SK-N-SH (cell line): ENCODE measurements around the gene UBE2G2. TPM values are rescaled to one million over a fixed set of nuclear protein-coding genes. Genes with fewer than 3 reads are reported as not detected.

Source experiments
- CTCF ChIA-PET: fragments of 300-600, 350-600 bp; formaldehyde crosslinking; extraction: SDS; loops from one replicate; lab custom pipeline; 2021; lab: Yijun Ruan, JAX
- POLR2A ChIA-PET: fragments of 350-600 bp; sonication (Branson Sonifier 250); formaldehyde crosslinking; extraction: SDS; loops from one replicate; lab custom pipeline; 2020; ENCODE audit warnings: antibody characterized with exemption, inconsistent platforms; lab: Yijun Ruan, JAX
- DNase-seq: peaks from one replicate; pipeline ENCODE4 v3.0.0; 2012
- H2AFZ ChIP-seq: fragments of 200-600 bp; sonication (generic); 2 replicates; pipeline ENCODE4 v1.8.1; 2016; ENCODE audit warnings: antibody characterized with exemption, mild to moderate bottlenecking, low read depth
- H3F3A ChIP-seq: fragments of 200-600 bp; sonication (generic); replicated peaks from 2 replicates; pipeline ENCODE3; 2016; ENCODE audit warnings: antibody characterized with exemption, mild to moderate bottlenecking; ENCODE audit not compliant: insufficient read depth
- H3K27ac ChIP-seq, 2 experiments: fragments of 200-500 bp in 1 of 2; fragments of 200-600 bp in 1 of 2; sonication (Bioruptor generic) in 1 of 2; sonication (generic), shearing (Covaris generic) in 1 of 2; 2 replicates each; pipeline versions ENCODE4 v1.5.1 to v1.6.1; 2014 to 2016; ENCODE audit warnings: low read depth in 2 of 2, inconsistent platforms in 1 of 2, low read length in 1 of 2, mild to moderate bottlenecking in 1 of 2, mixed read lengths in 1 of 2
- H3K27me3 ChIP-seq: fragments of 200-600 bp; sonication (generic), shearing (Covaris generic); 2 replicates; pipeline ENCODE4 v1.6.1; 2016; ENCODE audit warnings: mixed run types; ENCODE audit not compliant: insufficient read depth
- H3K36me3 ChIP-seq, 2 experiments: fragments of 200-500 bp in 1 of 2; fragments of 200-600 bp in 1 of 2; sonication (Bioruptor generic) in 1 of 2; sonication (generic) in 1 of 2; replicated peaks in 1 of 2; 2 replicates each; pipeline versions ENCODE3 to v1.5.1; 2014 to 2016; ENCODE audit warnings: low read length in 1 of 2, mild to moderate bottlenecking in 1 of 2; ENCODE audit not compliant: insufficient read depth in 2 of 2, control insufficient read depth in 1 of 2
- H3K4me1 ChIP-seq, 2 experiments: fragments of 200-500 bp in 1 of 2; fragments of 200-600 bp in 1 of 2; sonication (Bioruptor generic) in 1 of 2; sonication (generic), shearing (Covaris generic) in 1 of 2; 2 replicates each; pipeline versions ENCODE4 v1.5.1 to v1.6.1; 2014 to 2016; ENCODE audit warnings: low read depth in 1 of 2, low read length in 1 of 2, mixed run types in 1 of 2; ENCODE audit not compliant: insufficient read depth in 2 of 2, control insufficient read depth in 1 of 2
- H3K4me2 ChIP-seq: fragments of 200-600 bp; sonication (generic), shearing (Covaris generic); 2 replicates; pipeline ENCODE4 v1.6.1; 2017; ENCODE audit warnings: mixed run types
- H3K4me3 ChIP-seq, 2 experiments: fragments of 200-500 bp in 1 of 2; fragments of 200-600 bp in 1 of 2; sonication (Bioruptor generic) in 1 of 2; sonication (generic), shearing (Covaris generic) in 1 of 2; 2 replicates each; pipeline versions ENCODE4 v1.5.1 to v1.8.1; 2014 to 2016; ENCODE audit warnings: low read depth in 2 of 2, inconsistent platforms in 1 of 2, low read length in 1 of 2, mild to moderate bottlenecking in 1 of 2, mixed read lengths in 1 of 2, moderate library complexity in 1 of 2
- H3K79me2 ChIP-seq: fragments of 200-600 bp; sonication (generic); 2 replicates; pipeline ENCODE4 v1.8.1; 2017; ENCODE audit warnings: mild to moderate bottlenecking; ENCODE audit not compliant: insufficient read depth
- H3K9ac ChIP-seq: fragments of 200-600 bp; sonication (generic); 2 replicates; pipeline ENCODE4 v1.6.1; 2017; ENCODE audit warnings: mixed run types
- H3K9me2 ChIP-seq: fragments of 200-600 bp; sonication (generic); 2 replicates; pipeline ENCODE4 v1.6.1; 2017; ENCODE audit warnings: mixed run types
- H3K9me3 ChIP-seq: fragments of 200-600 bp; sonication (generic); 2 replicates; pipeline ENCODE4 v1.6.1; 2017; ENCODE audit warnings: mixed run types, mild to moderate bottlenecking, moderate library complexity
- H4K20me1 ChIP-seq: fragments of 200-600 bp; sonication (generic); 2 replicates; pipeline ENCODE4 v1.6.1; 2017; ENCODE audit warnings: mild to moderate bottlenecking, mixed run types; ENCODE audit not compliant: insufficient read depth
- CHD2 ChIP-seq: fragments of 150-350 bp; IDR thresholded peaks from 2 replicates; pipeline ENCODE4 v1.6.1; 2018; ENCODE audit warnings: low read length; ENCODE audit not compliant: partially characterized antibody
- ELF1 ChIP-seq: IDR thresholded peaks from 2 replicates; pipeline ENCODE4 v1.4.0; 2012
- EP300 ChIP-seq, 2 experiments: IDR thresholded peaks; 2 replicates each; pipeline versions ENCODE4 v1.4.0 to v1.6.1; 2012; ENCODE audit warnings: borderline replicate concordance in 1 of 2, low read depth in 1 of 2, low read length in 1 of 2
- FOSL2 ChIP-seq: IDR thresholded peaks from 2 replicates; pipeline ENCODE4 v1.4.0; 2012; ENCODE audit warnings: low read depth, mild to moderate bottlenecking, moderate library complexity, borderline replicate concordance
- FOXJ3 ChIP-seq: sonication (generic); formaldehyde crosslinking; IDR thresholded peaks from 2 replicates; pipeline ENCODE4 v1.5.1; 2020; ENCODE audit warnings: mild to moderate bottlenecking, missing genetic modification reagents
- FOXM1 ChIP-seq: IDR thresholded peaks from 2 replicates; pipeline ENCODE4 v1.4.0; 2012; ENCODE audit warnings: low read depth, mild to moderate bottlenecking
- GATA2 ChIP-seq: sonication (generic); formaldehyde crosslinking; IDR thresholded peaks from 2 replicates; pipeline ENCODE4 v1.5.0; 2020; ENCODE audit warnings: mild to moderate bottlenecking, missing genetic modification reagents
- JUND ChIP-seq: IDR thresholded peaks from 2 replicates; pipeline ENCODE4 v1.4.0; 2012
- MEF2A ChIP-seq: IDR thresholded peaks from 2 replicates; pipeline ENCODE4 v1.4.0; 2012; ENCODE audit warnings: low read depth, borderline replicate concordance
- MXI1 ChIP-seq: IDR thresholded peaks from 2 replicates; pipeline ENCODE4 v1.6.1; 2012; ENCODE audit warnings: mild to moderate bottlenecking, low read depth, low read length, improper control_type of control experiment
- NFIC ChIP-seq: IDR thresholded peaks from 2 replicates; pipeline ENCODE4 v1.4.0; 2012; ENCODE audit warnings: borderline replicate concordance
- NRF1 ChIP-seq: IDR thresholded peaks from 2 replicates; pipeline ENCODE4 v1.6.1; 2012; ENCODE audit warnings: low read depth, mild to moderate bottlenecking, low read length
- RAD21 ChIP-seq: IDR thresholded peaks from 2 replicates; pipeline ENCODE4 v1.6.1; 2012; ENCODE audit warnings: mild to moderate bottlenecking, low read length
- RCOR1 ChIP-seq: fragments of 150-350 bp; IDR thresholded peaks from 2 replicates; pipeline ENCODE4 v1.6.1; 2017; ENCODE audit warnings: antibody characterized with exemption, low read length
- RXRA ChIP-seq: IDR thresholded peaks from 2 replicates; pipeline ENCODE4 v1.4.0; 2012; ENCODE audit warnings: low read depth, mild to moderate bottlenecking, borderline replicate concordance
- SMC3 ChIP-seq: IDR thresholded peaks from 2 replicates; pipeline ENCODE4 v1.6.1; 2012; ENCODE audit warnings: low read depth, low read length, improper control_type of control experiment
- TAF1 ChIP-seq: IDR thresholded peaks from 2 replicates; pipeline ENCODE4 v1.6.1; 2012; ENCODE audit warnings: low read depth, mild to moderate bottlenecking, low read length, moderate library complexity, borderline replicate concordance
- TCF12 ChIP-seq: IDR thresholded peaks from 2 replicates; pipeline ENCODE4 v1.4.0; 2012
- TEAD4 ChIP-seq: IDR thresholded peaks from 2 replicates; pipeline ENCODE4 v1.4.0; 2012; ENCODE audit warnings: mild to moderate bottlenecking, borderline replicate concordance; ENCODE audit not compliant: insufficient read depth
- USF1 ChIP-seq: IDR thresholded peaks from 2 replicates; pipeline ENCODE4 v1.4.0; 2012; ENCODE audit warnings: low read depth, borderline replicate concordance
- ZBTB33 ChIP-seq: IDR thresholded peaks from 2 replicates; pipeline ENCODE4 v1.4.0; 2012; ENCODE audit warnings: low read depth, borderline replicate concordance
- WGBS: methylation state at CpG from one replicate; pipeline ENCODE4 v1.1.6; 2017; ENCODE audit warnings: low lambda C conversion rate; 5-methylcytosine and 5-hydroxymethylcytosine counted together
- polyA plus RNA-seq, 3 experiments: library from polyadenylated mRNA; depleted of rRNA; stranded (reverse); fragments of >200 nt; gene quantifications; 2 replicates each; pipeline ENCODE4 v1.2.3, GENCODE V29; 2012
- TF ChIP-seq, protein P1 (sequence below): IDR thresholded peaks from 2 replicates; pipeline ENCODE4 v1.4.0; 2012; ENCODE audit warnings: low read depth
- TF ChIP-seq, protein P2 (sequence below): fragments of 150-350 bp; IDR thresholded peaks from 2 replicates; pipeline ENCODE4 v1.6.1; 2016; ENCODE audit warnings: mild to moderate bottlenecking, low read depth, low read length

Gene UBE2G2
- polyA plus RNA-seq, 1 of the 3 experiments (the other 2 are of a cell fraction): 129 TPM

DNA sequence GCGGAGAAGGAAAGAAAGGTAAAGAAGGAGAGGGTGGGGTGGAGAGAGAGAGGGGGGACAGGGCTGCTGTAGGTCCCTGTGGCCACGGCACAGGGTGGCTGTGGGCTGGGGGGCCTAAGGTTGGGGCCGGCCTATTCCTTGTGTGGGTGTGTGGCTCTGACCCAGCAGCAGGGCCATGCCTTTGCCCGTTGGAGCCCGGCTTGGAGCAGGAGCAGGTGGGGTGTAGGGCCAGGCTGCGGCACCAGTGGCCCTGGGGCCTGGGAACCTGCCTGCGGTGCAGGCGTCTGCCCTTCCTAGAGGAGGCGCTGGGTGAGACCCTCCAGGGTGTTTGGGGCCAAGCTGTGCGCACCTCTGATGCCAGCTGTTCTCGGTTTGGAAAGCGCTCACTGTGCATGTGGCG lies 35.9 kb upstream of the UBE2G2 start:
- ChIA-PET POLR2A (no interaction called here), CTCF (no interaction called here)
- Histone ChIP-seq H3K9me2 (no peaks in the 10 kb centered on the region), H3K4me2 (no peak overlapping the region), H3K79me2 (no peaks in the 10 kb centered on the region), H3K4me3 (no peak overlapping the region), H3K9me3 (no peaks in the 10 kb centered on the region), H2AFZ (no peak overlapping the region), H3F3A (no peaks in the 10 kb centered on the region), H3K9ac (no peak overlapping the region), H3K27ac (no peak overlapping the region), H3K27me3 (no peaks in the 10 kb centered on the region), H4K20me1 (no peaks in the 10 kb centered on the region), H3K36me3 (no peaks in the 10 kb centered on the region), H3K4me1 (no peaks in the 10 kb centered on the region; a peak in 1 of 4 replicates)
- no peak for DNase-seq
- 94% methylated on average over 6 of the region's 13 CpGs for WGBS
- no peak for TF ChIP-seq TCF12
- no peak for TF ChIP-seq TEAD4
- TF ChIP-seq RCOR1: no peak
- no peak for TF ChIP-seq FOSL2
- no peak for TF ChIP-seq MEF2A
- no peak for TF ChIP-seq RXRA

- Histone ChIP-seq H3K4me1 (no peaks in the 10 kb centered on the region; a peak in 1 of 4 replicates), H3K9me2 (no peaks in the 10 kb centered on the region), H3F3A (no peaks in the 10 kb centered on the region), H3K36me3 (no peaks in the 10 kb centered on the region), H2AFZ (no peak overlapping the region), H3K79me2 (no peaks in the 10 kb centered on the region), H3K4me3 (no peak overlapping the region), H3K27me3 (no peaks in the 10 kb centered on the region), H3K27ac (no peak overlapping the region), H3K4me2 (no peak overlapping the region), H4K20me1 (no peaks in the 10 kb centered on the region), H3K9me3 (no peaks in the 10 kb centered on the region), H3K9ac (no peak overlapping the region)
- POLR2A ChIA-PET: no interaction called here
- WGBS: 76% methylated on average over 8 of the region's 37 CpGs
- DNase-seq: no peak
- CTCF ChIA-PET: interaction anchor here (0.6 kb wide), 1 partner anchor 1326 kb away, joined by 3 read pairs; no protein-coding TSS in a partner anchor
- TF ChIP-seq GATA2 (no peak), TCF12 (no peak), FOXJ3 (CRISPR knock-in tag) (no peak), JUND (no peak), NFIC (no peak), MXI1 (no peak), EP300 (IDR thresholded peaks at IDR 0.05; ENCODE audit: borderline replicate concordance in 1 of 2, low read depth in 1 of 2, low read length in 1 of 2) (no peak), RAD21 (no peak), ELF1 (no peak), FOXM1 (no peak), TAF1 (no peak), ZBTB33 (no peak), NRF1 (no peak), CHD2 (no peak), TEAD4 (no peak), RXRA (no peak), SMC3 (no peak), USF1 (no peak)
- TF ChIP-seq, protein P1, sequence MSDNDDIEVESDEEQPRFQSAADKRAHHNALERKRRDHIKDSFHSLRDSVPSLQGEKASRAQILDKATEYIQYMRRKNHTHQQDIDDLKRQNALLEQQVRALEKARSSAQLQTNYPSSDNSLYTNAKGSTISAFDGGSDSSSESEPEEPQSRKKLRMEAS: no peak
- TF ChIP-seq, protein P2, sequence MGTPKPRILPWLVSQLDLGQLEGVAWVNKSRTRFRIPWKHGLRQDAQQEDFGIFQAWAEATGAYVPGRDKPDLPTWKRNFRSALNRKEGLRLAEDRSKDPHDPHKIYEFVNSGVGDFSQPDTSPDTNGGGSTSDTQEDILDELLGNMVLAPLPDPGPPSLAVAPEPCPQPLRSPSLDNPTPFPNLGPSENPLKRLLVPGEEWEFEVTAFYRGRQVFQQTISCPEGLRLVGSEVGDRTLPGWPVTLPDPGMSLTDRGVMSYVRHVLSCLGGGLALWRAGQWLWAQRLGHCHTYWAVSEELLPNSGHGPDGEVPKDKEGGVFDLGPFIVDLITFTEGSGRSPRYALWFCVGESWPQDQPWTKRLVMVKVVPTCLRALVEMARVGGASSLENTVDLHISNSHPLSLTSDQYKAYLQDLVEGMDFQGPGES: no peak
- TF ChIP-seq, all 33 proteins: peak for 0
Measured at GRCh38 chr21:44836666-44837471, 35.2 kb upstream of the UBE2G2 start.
